Fibroblast of lung (primary cell): Measurements from ENCODE around the gene ALG2. TPM values are rescaled to one million over a fixed set of nuclear protein-coding genes. Genes with fewer than 3 reads are reported as not detected.

Experiments used
- DNase-seq, 2 donors: peaks; one replicate each; pipeline versions ENCODE4 v3.0.0 to v3.0.0-alpha.2; 2010; ENCODE audit warnings: low read depth in 2 of 2
- H2AFZ ChIP-seq: 2 replicates; pipeline ENCODE4 v1.5.1; 2012; ENCODE audit warnings: low read length, control low read depth, inconsistent platforms
- H3K27ac ChIP-seq: 2 replicates; pipeline ENCODE4 v1.5.1; 2011; ENCODE audit warnings: low read length, control low read depth; ENCODE audit not compliant: insufficient read depth
- H3K27me3 ChIP-seq: 2 replicates; pipeline ENCODE4 v1.5.1; 2011; ENCODE audit warnings: mild to moderate bottlenecking, low read length; ENCODE audit not compliant: control insufficient read depth, insufficient read depth
- H3K36me3 ChIP-seq: 2 replicates; pipeline ENCODE4 v1.5.1; 2011; ENCODE audit warnings: low read length; ENCODE audit not compliant: control insufficient read depth, insufficient read depth
- H3K4me1 ChIP-seq: 2 replicates; pipeline ENCODE4 v1.5.1; 2011; ENCODE audit warnings: low read length; ENCODE audit not compliant: control insufficient read depth, insufficient read depth; ENCODE audit errors: extremely low read depth
- H3K4me2 ChIP-seq: 2 replicates; pipeline ENCODE4 v1.5.1; 2011; ENCODE audit warnings: low read length, control low read depth; ENCODE audit not compliant: insufficient read depth; ENCODE audit errors: extremely low read depth
- H3K4me3 ChIP-seq, 4 experiments: fragments of 200-600 bp in 1 of 4; sonication (generic) in 1 of 4; replicated peaks in 1 of 4; 2 replicates each; pipeline ENCODE4 v1.5.1; 2011 to 2016; ENCODE audit warnings: low read length in 4 of 4, low read depth in 3 of 4, mild to moderate bottlenecking in 3 of 4, control low read depth in 2 of 4, inconsistent platforms in 1 of 4, mixed read lengths in 1 of 4; ENCODE audit not compliant: insufficient read depth in 1 of 4; ENCODE audit errors: control extremely low read depth in 1 of 4
- H3K79me2 ChIP-seq: 2 replicates; pipeline ENCODE4 v1.5.1; 2012; ENCODE audit warnings: mild to moderate bottlenecking, low read length, inconsistent platforms; ENCODE audit not compliant: control insufficient read depth, insufficient read depth
- H3K9ac ChIP-seq: 2 replicates; pipeline ENCODE4 v1.5.1; 2011; ENCODE audit warnings: mild to moderate bottlenecking, low read length, control low read depth; ENCODE audit not compliant: insufficient read depth
- H3K9me3 ChIP-seq: 2 replicates; pipeline ENCODE4 v1.5.1; 2012; ENCODE audit warnings: low read depth, low read length; ENCODE audit not compliant: control insufficient read depth, insufficient read depth
- H4K20me1 ChIP-seq: 2 replicates; pipeline ENCODE4 v1.5.1; 2011; ENCODE audit warnings: low read length; ENCODE audit not compliant: control insufficient read depth, insufficient read depth; ENCODE audit errors: extremely low read depth
- EZH2 ChIP-seq: IDR thresholded peaks from 2 replicates; pipeline ENCODE4 v1.5.1; 2012; ENCODE audit warnings: low read length, control low read depth, mild to moderate bottlenecking; ENCODE audit errors: missing control alignments
- polyA plus RNA-seq, 2 donors: library from polyadenylated mRNA; depleted of rRNA in 1 of 2; stranded (reverse) in 1 of 2; unstranded in 1 of 2; fragments of >200 nt; gene quantifications; 2 replicates each; pipeline ENCODE4 v1.2.1, GENCODE V29; 2011 to 2012; ENCODE audit warnings: missing spikeins in 1 of 2
- total RNA-seq: library from RNA; depleted of rRNA; stranded (reverse); fragments of >200 nt; gene quantifications from 2 replicates; pipeline ENCODE4 v1.2.1, GENCODE V29; 2014
- TF ChIP-seq, protein P1 (sequence below), 2 donors: IDR thresholded peaks in 1 of 2; conservative IDR thresholded peaks in 1 of 2; 1 replicate in 1 of 2; 2 replicates in 1 of 2; pipeline ENCODE4 v1.5.1; 2011 to 2012; ENCODE audit warnings: low read length in 2 of 2, control low read depth in 1 of 2, inconsistent platforms in 1 of 2, low read depth in 1 of 2, mild to moderate bottlenecking in 1 of 2

ALG2 gene
- total and polyA plus RNA-seq, 2 donors (not counting 1 experiment from before 2014, with no cell fraction given), result 37.8 to 62.2 TPM

DNA sequence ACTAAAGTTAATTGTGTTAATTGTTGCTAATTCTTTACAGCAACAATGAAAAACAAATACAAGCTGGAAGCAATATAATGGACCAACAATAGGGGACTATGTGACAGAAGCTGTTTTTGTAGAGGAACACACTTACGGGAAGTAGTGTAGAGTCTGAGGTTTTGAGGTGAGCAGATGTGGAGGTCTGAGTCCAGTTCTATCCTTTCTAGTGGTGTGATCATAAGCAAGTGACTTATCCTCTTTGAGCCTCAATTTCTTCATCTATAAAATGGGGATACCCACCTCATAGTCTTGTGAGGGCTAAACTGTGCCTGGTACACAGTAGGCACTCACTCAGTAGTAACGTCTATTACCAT, 28.3 kb downstream of the ALG2 start:
- Histone ChIP-seq H3K27me3 (peaks cover 8% of the 10 kb centered on the region), H3K4me1 (peaks cover 5% of the 10 kb centered on the region), H3K9ac (no peak overlapping the region), H3K4me2 (no peak overlapping the region), H3K4me3 (no peak overlapping the region), H3K9me3 (no peaks in the 10 kb centered on the region), H2AFZ (no peak overlapping the region), H3K36me3 (no peaks in the 10 kb centered on the region), H3K27ac (no peak overlapping the region), H3K79me2 (no peaks in the 10 kb centered on the region), H4K20me1 (no peaks in the 10 kb centered on the region)
- DNase-seq, result no peak
- no peak for TF ChIP-seq EZH2
- TF ChIP-seq, protein P1, sequence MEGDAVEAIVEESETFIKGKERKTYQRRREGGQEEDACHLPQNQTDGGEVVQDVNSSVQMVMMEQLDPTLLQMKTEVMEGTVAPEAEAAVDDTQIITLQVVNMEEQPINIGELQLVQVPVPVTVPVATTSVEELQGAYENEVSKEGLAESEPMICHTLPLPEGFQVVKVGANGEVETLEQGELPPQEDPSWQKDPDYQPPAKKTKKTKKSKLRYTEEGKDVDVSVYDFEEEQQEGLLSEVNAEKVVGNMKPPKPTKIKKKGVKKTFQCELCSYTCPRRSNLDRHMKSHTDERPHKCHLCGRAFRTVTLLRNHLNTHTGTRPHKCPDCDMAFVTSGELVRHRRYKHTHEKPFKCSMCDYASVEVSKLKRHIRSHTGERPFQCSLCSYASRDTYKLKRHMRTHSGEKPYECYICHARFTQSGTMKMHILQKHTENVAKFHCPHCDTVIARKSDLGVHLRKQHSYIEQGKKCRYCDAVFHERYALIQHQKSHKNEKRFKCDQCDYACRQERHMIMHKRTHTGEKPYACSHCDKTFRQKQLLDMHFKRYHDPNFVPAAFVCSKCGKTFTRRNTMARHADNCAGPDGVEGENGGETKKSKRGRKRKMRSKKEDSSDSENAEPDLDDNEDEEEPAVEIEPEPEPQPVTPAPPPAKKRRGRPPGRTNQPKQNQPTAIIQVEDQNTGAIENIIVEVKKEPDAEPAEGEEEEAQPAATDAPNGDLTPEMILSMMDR (conservative IDR thresholded peaks at IDR 0.05 in 1 of 2, IDR thresholded peaks at IDR 0.05 in 1 of 2; ENCODE audit: low read depth in 1 of 2, low read length in 2 of 2), result no peak

DNA sequence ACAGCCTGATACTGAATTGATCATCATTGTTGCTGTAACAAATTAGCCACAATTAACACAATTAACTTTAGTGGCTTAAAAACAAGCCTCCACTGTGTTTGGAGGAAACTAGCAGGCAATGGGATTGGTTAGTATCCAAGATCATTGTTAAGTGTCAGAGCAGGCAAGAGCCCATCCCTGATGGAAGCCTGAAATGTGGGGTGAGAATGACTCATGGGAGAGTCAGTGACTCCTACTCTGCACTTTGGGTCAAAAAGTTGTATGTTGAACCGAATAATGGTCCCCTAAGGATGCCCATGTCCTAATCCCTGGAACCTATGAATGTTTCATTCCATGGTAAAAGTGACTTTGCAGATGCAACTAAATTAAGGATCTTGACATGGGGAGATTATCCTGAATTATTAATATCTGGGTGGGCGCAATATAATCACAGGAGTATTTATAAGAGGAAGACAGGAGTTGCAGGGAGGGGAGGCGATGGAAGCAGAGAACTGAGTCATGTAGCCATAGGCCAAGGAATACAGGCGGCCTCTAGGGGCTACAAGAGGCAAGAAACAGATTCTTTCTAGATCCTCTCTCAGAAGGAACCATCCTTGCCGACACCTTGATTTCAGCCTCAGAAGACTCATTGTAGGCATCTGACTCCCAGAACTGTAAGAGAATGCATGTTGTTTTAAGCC, 28.8 kb downstream of the ALG2 start:
- H3K79me2 ChIP-seq, result no peaks in the 10 kb centered on the region
- peak; percentile 7 to 49 for DNase-seq
- H3K4me2 ChIP-seq, result no peak overlapping the region
- peaks cover 7% of the 10 kb centered on the region for H3K27me3 ChIP-seq
- H4K20me1 ChIP-seq, result no peaks in the 10 kb centered on the region
- H3K36me3 ChIP-seq, result no peaks in the 10 kb centered on the region
- no peak overlapping the region for H2AFZ ChIP-seq
- no peak overlapping the region for H3K4me3 ChIP-seq
- H3K9ac ChIP-seq, result no peak overlapping the region
- TF ChIP-seq, protein P1 (conservative IDR thresholded peaks at IDR 0.05 in 1 of 2, IDR thresholded peaks at IDR 0.05 in 1 of 2; ENCODE audit: low read depth in 1 of 2, low read length in 2 of 2), result peak; percentile 31 to 51
- no peak for TF ChIP-seq EZH2
- H3K4me1 ChIP-seq, result peaks cover 5% of the 10 kb centered on the region
- H3K27ac ChIP-seq, result no peak overlapping the region
- no peaks in the 10 kb centered on the region for H3K9me3 ChIP-seq

DNA sequence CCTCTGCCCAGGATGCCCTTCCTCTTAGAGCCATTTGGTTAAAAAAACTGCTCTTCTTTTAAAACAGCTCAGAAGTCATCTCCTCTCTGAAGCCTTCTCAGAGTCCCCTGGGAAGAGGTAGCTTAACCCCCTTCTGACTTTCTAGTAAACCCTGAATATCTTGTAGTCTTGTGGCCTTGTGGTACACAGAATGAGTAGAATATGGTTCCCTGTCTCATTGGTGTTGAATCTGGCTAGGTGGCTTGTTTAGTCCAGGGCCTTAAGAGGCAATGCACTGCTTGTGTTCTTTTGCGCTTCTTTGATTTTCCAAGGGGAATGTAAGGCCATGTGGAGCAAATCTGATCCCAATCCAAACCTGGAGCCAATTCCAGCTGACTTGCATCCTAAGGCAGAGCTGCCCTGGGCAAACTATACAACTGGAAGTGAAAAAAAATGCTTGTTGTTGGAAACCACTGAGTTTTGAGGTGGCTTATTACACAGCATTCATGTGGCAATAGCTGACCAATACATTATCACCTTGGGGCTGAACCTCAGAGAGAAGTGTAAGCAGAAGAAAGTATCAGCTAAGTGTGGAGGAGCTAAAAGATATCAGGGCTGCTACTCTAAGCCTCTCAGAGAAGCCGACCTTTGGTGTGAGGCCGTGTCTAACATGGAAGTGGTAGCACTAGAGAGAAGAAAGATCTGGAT, 31.0 kb downstream of the ALG2 start:
- no peaks in the 10 kb centered on the region for H3K79me2 ChIP-seq
- H4K20me1 ChIP-seq, result no peaks in the 10 kb centered on the region
- TF ChIP-seq, protein P1 (conservative IDR thresholded peaks at IDR 0.05 in 1 of 2, IDR thresholded peaks at IDR 0.05 in 1 of 2; ENCODE audit: low read depth in 1 of 2, low read length in 2 of 2), result no peak
- no peak for TF ChIP-seq EZH2
- no peak overlapping the region for H3K4me2 ChIP-seq
- no peaks in the 10 kb centered on the region for H3K36me3 ChIP-seq
- no peak overlapping the region for H3K4me3 ChIP-seq
- no peak overlapping the region for H3K9ac ChIP-seq
- H2AFZ ChIP-seq, result no peak overlapping the region
- H3K27me3 ChIP-seq, result peaks cover 2% of the 10 kb centered on the region
- no peaks in the 10 kb centered on the region for H3K9me3 ChIP-seq
- no peak overlapping the region for H3K27ac ChIP-seq
- H3K4me1 ChIP-seq, result peaks cover 5% of the 10 kb centered on the region
- no peak for DNase-seq
